Esophagus squamous epithelium (tissue), 4 donors: ENCODE results near the gene TNFAIP6.

ENCODE experiments used
- CTCF ChIP-seq, 6 experiments: fragments of 450-650 bp in 4 of 6; fragments of 200-600 bp in 2 of 6; sonication (generic) in 2 of 6; IDR thresholded peaks; one replicate each; pipeline ENCODE4 v1.5.1; 2016 to 2019; ENCODE audit warnings: antibody characterized with exemption in 6 of 6, mild to moderate bottlenecking in 4 of 6, moderate library complexity in 4 of 6
- POLR2A ChIP-seq, 4 donors: fragments of 450-650 bp; IDR thresholded peaks; one replicate each; pipeline ENCODE4 v1.6.1; 2017; ENCODE audit warnings: antibody characterized with exemption in 4 of 4, mild to moderate bottlenecking in 4 of 4, moderate library complexity in 3 of 4

- no peak for TF ChIP-seq CTCF (IDR thresholded peaks at IDR 0.05)
- TF ChIP-seq POLR2A (IDR thresholded peaks at IDR 0.05) = no peak
Observed at GRCh38 chr2:151336863-151337371, 20.5 kb upstream of the TNFAIP6 start.
